HG03432 (cell line): ENCODE data around the gene SMC1B.
"Not testable (repeated sequence)": the region's sequence is repeated elsewhere in the genome, so short reads cannot be mapped to it uniquely, and the experiment has no call there.

Experiments
- ATAC-seq: cut with Tn5 transposase; IDR thresholded peaks from one replicate; pipeline ENCODE4 v1.9.1; 2021; ENCODE audit warnings: mild to moderate bottlenecking, moderate library complexity; ENCODE audit not compliant: unreplicated experiment

Gene SMC1B, protein sequence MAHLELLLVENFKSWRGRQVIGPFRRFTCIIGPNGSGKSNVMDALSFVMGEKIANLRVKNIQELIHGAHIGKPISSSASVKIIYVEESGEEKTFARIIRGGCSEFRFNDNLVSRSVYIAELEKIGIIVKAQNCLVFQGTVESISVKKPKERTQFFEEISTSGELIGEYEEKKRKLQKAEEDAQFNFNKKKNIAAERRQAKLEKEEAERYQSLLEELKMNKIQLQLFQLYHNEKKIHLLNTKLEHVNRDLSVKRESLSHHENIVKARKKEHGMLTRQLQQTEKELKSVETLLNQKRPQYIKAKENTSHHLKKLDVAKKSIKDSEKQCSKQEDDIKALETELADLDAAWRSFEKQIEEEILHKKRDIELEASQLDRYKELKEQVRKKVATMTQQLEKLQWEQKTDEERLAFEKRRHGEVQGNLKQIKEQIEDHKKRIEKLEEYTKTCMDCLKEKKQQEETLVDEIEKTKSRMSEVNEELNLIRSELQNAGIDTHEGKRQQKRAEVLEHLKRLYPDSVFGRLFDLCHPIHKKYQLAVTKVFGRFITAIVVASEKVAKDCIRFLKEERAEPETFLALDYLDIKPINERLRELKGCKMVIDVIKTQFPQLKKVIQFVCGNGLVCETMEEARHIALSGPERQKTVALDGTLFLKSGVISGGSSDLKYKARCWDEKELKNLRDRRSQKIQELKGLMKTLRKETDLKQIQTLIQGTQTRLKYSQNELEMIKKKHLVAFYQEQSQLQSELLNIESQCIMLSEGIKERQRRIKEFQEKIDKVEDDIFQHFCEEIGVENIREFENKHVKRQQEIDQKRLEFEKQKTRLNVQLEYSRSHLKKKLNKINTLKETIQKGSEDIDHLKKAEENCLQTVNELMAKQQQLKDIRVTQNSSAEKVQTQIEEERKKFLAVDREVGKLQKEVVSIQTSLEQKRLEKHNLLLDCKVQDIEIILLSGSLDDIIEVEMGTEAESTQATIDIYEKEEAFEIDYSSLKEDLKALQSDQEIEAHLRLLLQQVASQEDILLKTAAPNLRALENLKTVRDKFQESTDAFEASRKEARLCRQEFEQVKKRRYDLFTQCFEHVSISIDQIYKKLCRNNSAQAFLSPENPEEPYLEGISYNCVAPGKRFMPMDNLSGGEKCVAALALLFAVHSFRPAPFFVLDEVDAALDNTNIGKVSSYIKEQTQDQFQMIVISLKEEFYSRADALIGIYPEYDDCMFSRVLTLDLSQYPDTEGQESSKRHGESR

DNA sequence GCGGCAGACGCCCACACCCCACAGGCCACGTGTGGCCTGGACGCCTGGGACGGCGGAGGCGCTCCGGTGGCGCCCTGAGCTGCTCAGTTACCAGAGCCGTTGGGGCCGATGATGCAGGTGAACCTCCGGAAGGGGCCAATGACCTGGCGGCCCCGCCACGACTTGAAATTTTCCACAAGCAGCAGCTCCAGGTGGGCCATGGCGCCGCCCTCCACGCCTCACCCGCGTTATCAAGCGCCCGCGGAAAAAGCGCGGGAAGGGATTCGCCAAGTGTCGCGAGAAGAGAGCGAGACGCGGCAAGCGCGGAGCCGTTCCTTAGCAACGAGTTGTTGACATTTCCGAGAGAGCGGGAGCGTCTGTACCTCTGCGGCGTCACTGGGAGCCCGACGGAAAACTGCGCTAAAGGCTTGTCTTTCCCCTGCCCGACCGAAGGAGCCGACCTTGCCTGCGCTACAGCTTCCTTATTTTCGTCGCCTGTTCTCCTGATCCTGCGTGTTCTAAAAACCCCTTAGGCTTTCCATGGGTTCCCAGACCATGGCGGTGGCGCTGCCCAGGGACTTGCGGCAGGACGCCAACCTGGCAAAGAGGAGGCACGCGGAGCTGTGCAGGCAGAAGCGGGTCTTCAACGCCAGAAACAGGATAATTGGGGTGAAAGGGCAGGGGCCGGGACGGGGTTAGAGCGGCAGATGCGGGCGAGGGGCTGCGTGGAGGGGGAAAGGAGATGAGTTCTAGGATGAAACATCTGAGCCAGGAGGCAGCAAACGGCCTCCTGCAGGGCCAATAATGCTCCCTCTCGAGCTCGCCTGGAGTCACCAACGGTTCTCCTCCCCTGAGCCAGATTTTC lies at the start of gene SMC1B, which contains the start of gene RIBC2:
Gene SMC1B (minus strand): TSS at position 232 of the 844 bp plus-strand sequence. CDS start 32 bp downstream, at position 200.
Gene RIBC2 (plus strand): TSS at position 326 of the 844 bp plus-strand sequence. CDS start 194 bp downstream, at position 520.
- peak; percentile 47 for ATAC-seq

GRCh38 chr22:45462034-45462655 lies 48.7 kb upstream of the SMC1B start:
- ATAC-seq = no peak

- ATAC-seq = no peak
Measured at GRCh38 chr22:45460288-45461109, 47.1 kb upstream of the SMC1B start.

DNA sequence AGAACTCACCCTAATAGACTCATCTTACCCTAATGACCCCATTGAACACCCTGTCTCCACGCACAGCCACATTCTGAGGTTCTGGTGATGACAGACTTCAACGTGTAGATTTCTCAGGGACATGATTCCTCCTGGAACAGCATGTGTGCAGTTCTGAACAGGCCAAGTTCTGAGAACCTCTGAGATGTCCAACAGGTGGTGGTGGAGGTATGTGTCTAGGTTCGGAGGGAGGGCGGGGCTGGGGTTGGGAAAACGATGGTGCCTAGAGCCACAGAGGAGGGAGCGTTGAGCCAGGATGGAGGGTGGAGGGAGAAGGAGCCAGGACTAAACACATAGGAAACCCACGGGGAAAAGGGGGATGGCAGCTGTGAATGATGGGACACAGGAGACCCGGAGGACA lies 45.8 kb upstream of the SMC1B start:
- ATAC-seq = no peak

- no peak for ATAC-seq
Measured at GRCh38 chr22:45458532-45458931, 45.1 kb upstream of the SMC1B start.

- ATAC-seq = no peak
Measured at GRCh38 chr22:45456811-45457210, 43.4 kb upstream of the SMC1B start.

DNA sequence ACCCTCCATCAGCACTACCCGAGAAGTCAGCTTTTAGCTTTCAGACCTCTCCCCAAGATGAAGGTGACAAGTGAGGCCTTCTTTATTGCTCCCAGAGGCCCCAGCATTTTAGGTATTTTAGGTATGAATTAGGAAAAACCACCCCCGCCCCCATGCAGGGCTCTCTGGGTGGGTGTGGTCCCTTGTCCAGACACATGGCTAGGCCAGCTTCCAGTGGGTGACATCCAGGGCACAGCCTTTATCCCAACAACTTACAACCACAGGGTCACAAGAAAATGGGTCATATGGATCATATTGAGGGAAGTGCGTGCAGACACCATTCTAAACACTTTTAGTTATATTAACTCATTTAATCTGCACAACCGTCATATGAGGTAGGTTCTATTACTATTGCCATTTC lies 42.2 kb upstream of the SMC1B start:
- no peak for ATAC-seq

- no peak for ATAC-seq
Measured at GRCh38 chr22:45455212-45455611, 41.8 kb upstream of the SMC1B start.

DNA sequence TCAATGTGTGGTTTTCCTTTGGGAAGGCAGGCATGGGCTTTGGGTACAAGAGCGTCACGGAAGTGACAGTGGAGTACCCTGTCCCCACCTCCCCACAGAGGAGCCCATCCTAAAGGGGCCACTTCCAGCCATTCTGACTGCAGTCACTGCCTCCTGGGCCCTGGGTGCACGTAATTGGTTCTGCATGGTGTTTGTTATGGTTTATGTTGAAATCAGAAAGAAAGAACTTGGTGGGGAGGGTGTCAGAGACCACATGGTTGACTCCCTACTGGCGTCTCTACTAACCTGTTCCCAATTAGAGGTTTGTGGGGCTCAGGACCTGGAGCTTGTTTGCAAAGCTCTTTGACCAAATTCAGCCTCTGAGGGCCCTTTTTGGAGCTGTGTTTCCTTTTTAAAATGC lies 40.9 kb upstream of the SMC1B start:
- ATAC-seq = no peak

DNA sequence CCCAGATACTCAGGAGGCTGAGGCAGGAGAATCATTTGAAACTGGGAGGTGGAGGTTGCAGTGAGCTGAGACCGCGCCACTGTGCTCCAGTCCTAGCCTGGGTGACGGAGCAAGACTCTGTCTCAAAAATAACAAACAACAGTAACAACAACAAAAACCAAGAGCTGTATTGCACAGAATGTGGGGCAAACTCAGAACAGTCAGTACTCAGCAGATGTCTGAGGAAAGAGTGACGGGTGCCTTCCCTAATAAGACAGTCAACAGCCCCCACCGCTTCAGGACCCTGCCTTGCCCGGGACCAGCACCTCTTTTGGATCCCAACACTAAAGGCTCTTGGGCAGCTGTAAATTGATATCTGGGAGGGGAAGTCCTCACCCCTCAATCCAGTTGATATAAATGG lies 40.4 kb upstream of the SMC1B start:
- no peak for ATAC-seq

- no peak for ATAC-seq
Measured at GRCh38 chr22:45452565-45453379, 39.4 kb upstream of the SMC1B start.

- no peak for ATAC-seq
Measured at GRCh38 chr22:45451972-45452371, 38.6 kb upstream of the SMC1B start.

DNA sequence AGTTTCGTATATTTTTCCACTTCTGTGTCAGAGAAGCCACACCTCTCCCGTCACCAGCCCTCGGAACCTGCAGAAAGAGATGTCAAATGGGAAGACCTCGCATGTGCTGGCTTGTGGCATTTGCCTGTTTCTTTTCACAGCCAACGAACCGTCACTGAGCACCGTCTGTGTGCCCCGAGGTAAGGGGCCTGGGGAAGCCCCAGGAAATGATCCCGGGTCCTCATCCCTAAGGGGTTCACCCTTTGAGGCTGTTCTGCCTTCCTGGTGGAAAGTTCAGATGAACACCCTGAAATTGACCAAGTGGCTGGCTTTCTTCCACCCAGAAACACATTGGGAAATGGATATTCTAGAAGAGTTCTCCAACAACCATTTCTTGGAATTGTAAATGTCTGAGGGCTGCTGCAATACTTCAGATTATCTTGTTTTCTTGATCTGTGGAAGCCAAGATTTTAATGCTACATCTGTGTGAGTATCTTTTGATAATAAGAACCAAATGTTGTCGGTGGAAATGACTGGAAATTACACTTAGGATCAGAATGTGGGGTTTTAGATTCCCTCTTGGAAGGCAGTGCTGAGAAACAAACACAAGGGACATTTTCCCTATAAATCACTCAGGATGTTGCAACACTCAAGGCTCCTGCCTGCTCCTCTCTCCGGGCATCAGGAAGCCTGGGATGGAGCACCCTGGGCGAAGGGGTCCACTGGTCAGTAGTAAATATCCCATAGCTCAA lies 37.7 kb upstream of the SMC1B start:
- ATAC-seq = no peak

GRCh38 chr22:45450101-45450785 lies 36.8 kb upstream of the SMC1B start:
- ATAC-seq = no peak

- ATAC-seq = not testable (repeated sequence)
Measured at GRCh38 chr22:45449442-45449841, 36.0 kb upstream of the SMC1B start.

- ATAC-seq = no peak
Measured at GRCh38 chr22:45448431-45448830, 35.0 kb upstream of the SMC1B start.

- not testable (repeated sequence) for ATAC-seq
Measured at GRCh38 chr22:45447596-45447995, 34.2 kb upstream of the SMC1B start.
